GM18502 (cell line): Measurements from ENCODE around the gene C3orf38.
"Not testable (repeated sequence)": the region's sequence is repeated elsewhere in the genome, so short reads cannot be mapped to it uniquely, and the experiment has no call there.

Source experiments
- ATAC-seq: cut with Tn5 transposase; IDR thresholded peaks from one replicate; pipeline ENCODE4 v1.9.1; 2021; ENCODE audit warnings: mild to moderate bottlenecking; ENCODE audit not compliant: unreplicated experiment, poor library complexity

The C3orf38 gene

DNA sequence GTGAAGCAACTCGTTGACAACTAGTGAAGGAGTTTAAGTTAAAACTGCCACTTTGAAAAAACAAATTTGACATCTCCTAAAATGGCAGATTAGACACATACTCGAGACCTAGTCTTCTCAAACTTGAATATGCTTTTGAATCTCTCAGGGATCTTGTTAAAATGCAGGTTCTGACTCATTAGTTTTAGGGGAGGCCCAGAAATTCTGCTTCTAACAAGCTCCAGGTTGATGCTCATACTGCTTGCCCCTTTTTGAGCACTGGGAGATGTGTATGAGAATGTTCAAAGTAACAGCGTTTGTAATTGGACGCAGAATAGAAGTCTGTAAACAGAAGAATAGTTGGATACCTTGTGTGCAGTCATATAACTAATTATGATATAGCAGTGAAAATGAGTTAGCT, 1.6 kb downstream of the C3orf38 start:
- no peak for ATAC-seq

DNA sequence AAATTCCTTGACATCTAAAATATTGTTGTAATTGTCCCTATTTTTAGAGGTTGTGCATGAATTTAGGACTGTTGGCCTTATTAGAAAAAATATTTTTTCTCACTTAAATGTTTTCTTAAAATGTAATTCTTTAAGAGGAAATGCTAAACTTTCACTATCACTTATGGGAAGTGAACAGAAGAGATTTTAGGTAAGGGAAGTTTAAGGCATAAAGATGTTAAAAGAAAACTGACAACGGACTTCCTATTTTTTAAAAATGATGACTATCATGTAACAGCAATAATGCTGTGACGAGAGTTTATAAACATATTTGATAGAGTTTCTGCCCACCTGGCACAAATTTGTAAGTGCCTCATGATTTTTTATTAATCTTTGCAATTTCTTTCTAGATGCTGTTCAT, 3.1 kb downstream of the C3orf38 start:
- no peak for ATAC-seq

DNA sequence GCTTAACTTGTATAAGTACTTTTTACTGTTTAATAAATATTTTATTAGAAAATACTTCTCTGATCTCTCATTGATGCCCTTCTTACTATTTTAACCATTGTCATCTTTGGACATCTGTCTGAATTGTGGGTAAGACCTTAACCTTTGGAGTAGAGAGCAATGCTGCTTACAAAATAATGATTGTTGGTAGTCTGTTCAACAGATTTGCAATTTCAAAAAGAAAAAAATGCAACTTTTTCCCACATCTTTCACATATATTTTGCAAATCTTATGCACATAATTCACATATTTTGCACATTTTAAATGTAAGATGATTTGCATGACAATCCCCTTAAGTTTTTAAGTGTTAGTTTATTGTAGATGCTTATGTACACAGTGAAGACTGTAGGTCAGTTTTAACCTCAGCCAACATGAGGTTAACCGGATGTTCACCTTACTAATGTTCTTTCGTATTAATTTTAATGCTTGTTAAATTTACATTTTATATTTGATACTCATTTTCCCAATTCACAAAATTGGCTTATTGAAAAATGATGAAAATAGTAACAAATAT, 16.7 kb downstream of the C3orf38 start:
- ATAC-seq, result no peak

DNA sequence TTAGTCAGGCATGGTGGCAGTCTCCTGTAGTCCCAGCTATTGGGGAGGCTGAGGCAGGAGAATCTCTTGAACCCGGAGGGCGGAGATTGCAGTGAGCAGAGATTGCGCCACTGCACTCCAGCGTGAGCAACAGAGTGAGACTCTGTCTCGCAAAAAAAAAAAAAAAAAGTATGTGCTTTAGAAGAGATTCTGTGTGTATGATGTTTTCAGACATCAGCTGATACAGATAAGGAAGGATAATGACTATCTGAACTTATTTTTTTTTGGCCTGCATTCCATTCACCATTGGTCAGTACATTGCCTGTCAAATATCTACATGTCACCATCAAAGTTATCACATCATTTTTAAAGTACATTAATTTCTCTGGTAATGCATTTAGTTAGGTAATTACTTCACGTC, 17.4 kb downstream of the C3orf38 start:
- no peak for ATAC-seq

GRCh38 chr3:88167704-88168103, 17.9 kb downstream of the C3orf38 start:
- no peak for ATAC-seq

DNA sequence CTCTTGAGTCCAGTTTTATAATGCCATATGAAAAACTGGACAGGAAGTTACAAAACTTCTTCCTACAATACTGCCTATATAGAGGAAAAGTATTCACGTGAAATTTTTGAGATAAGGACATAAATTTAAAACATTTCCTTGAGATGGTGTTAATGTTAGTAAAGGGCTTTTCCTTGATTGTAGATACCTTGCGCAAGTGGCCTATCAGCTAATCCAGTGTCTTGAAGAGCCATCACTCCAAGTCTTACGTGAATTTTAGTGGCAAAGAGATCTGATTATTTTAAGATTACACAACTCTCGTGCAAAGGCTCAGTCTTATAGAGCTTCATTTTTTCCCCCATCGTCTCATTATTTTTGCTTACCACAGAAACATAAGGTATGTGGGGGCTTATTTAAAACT, 18.4 kb downstream of the C3orf38 start:
- no peak for ATAC-seq

- peak; percentile 95 for ATAC-seq
Observed at GRCh38 chr3:88180398-88180999, 30.7 kb downstream of the C3orf38 start.

DNA sequence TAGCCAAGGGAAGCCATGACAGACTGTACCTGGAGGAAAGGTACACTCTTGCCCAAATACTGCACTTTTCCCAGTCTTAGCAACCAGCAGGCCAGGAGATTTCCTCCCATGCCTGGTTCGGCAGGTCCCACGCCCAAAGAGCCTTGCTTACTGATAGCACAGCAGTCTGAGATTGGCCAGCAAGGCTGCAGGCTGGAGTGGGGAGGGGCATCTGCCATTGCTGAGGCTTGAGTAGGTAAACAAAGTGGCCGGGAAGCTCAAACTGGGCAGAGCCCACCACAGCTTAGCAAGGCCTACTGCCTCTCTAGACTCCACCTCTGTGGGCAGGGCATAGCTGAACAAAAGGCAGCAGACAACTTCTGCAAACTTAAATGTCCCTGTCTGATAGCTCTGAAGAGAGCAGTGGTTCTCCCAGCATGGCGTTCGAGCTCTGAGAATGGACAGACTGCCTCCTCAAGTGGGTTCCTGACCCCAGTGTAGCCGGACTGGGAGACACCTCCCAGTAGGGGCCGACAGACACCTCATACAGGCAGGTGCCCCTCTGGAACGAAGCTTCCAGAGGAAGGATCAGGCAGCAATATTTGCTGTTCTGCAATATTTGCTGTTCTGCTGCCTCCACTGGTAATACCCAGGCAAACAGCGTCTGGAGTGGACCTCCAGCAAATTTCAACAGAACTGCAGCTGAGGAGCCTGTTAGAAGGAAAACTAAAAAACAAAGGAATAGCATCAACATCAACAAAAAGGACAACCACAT, 32.6 kb downstream of the C3orf38 start:
- not testable (repeated sequence) for ATAC-seq

DNA sequence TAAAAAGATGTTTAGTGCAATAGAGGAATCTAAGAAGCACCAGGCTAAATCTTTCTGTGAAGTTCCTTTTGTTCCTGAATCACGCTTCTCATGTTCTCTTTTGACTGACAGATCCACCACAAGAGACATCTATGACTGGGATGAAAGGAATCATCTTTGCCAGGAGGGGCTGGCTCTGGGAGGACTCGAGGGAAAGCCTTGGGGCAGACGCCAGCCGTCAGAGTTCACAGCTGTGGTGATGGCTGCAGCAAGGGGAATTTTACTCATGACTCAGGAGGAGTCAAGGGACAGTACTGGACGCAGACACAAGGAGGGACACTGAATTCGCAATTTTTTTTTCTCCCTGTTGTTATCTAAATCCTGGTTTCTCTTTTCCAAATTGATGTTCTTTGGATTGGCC, 38.7 kb downstream of the C3orf38 start:
- no peak for ATAC-seq

DNA sequence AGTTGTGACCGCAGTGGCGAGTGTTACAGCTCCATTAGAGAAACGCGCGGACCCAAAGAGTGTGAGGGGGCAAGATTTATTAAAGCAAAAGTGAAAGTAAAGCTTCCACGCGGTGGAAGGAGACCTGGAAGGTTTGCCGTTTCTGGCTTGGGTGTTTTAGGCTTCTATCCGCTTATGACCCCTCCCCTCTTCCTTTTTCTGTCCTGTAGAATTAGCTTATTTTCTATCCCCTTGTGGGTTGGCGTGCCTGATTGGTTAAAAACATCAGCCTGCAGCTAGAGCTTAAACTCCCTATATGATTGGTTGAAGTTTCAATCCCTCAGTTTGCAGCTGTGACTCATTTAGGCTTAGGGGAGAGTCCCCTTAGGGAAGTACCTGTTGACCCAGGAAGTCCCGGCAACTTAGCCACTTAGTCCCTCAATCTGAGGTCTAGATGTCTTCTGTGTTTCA, 39.6 kb downstream of the C3orf38 start:
- peak; percentile 98 for ATAC-seq

GRCh38 chr3:88191872-88192409, 42.2 kb downstream of the C3orf38 start:
- ATAC-seq, result no peak

DNA sequence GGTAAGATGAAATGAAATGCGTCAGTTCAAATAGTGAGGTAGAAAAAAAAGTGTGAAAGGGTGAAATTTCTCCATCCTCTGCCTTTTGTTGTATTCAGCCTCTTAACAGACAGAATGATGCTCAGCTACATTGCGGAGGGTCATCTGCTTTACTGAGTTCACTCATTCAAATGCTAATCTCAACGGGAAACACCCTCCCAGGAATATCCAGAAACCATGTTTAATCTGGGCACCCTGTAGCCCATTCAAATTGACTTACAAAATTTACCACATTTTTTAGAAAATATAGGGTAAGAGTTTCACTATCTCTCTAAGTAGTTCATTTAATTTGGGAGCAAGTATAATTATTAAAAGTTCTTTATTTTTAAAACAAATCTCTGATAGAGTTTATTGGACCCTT, 42.9 kb downstream of the C3orf38 start:
- ATAC-seq, result no peak

- no peak for ATAC-seq
Observed at GRCh38 chr3:88195951-88196434, 46.2 kb downstream of the C3orf38 start.

DNA sequence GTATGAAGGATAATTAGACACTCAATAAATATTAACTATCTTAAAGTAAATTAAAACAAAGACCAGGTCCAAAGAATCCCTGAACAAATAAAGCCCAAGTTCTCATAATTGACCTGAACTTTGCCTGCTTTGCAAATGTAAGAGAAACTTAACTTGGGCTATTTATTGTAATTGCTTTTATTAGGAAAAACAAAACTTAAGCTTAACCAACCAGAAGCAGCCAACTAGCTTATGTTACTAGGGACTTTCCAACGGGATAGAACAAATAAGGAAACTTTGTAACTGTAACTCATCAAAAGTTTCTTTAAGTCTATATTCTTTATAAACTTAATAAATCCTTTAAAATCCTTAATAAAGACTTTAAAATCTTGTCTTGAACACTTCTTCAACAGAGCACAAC, 48.4 kb downstream of the C3orf38 start:
- ATAC-seq, result no peak

DNA sequence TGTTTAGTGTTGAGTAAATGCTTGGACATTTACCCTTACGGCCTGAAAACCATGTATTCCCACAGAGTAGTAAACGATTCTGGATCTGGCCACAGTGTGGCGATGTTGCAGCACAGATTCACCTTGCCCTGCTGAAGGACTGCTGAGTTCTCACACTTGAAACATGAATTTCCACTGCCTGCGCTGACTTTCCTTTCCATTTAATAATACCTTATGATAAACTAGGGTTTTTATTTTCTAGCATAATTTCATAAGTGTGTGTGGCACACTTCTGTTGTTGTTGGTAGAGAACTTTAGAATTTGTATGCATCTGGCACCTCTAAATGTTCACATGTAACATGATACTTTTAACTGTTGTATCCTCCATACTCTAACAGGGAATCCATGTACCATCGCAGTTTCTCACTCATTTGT, 53.9 kb downstream of the C3orf38 start:
- ATAC-seq, result peak; percentile 97
